Gastrocnemius medialis (tissue), 4 donors: Measurements from ENCODE around the gene MED9.

Experiments
- POLR2A ChIP-seq, 2 donors: fragments of 450-650 bp; IDR thresholded peaks; one replicate each; pipeline ENCODE4 v1.6.1; 2017; ENCODE audit warnings: antibody characterized with exemption in 2 of 2, mild to moderate bottlenecking in 2 of 2, moderate library complexity in 2 of 2
- TF ChIP-seq, protein P1 (sequence below), 5 experiments: fragments of 450-650 bp in 3 of 5; fragments of 200-600 bp in 2 of 5; sonication (generic) in 2 of 5; IDR thresholded peaks in 4 of 5; conservative IDR thresholded peaks in 1 of 5; 1 replicate in 4 of 5; 2 replicates in 1 of 5; pipeline ENCODE4 v1.5.1; 2016 to 2019; ENCODE audit warnings: antibody characterized with exemption in 5 of 5, mild to moderate bottlenecking in 3 of 5, moderate library complexity in 3 of 5

DNA sequence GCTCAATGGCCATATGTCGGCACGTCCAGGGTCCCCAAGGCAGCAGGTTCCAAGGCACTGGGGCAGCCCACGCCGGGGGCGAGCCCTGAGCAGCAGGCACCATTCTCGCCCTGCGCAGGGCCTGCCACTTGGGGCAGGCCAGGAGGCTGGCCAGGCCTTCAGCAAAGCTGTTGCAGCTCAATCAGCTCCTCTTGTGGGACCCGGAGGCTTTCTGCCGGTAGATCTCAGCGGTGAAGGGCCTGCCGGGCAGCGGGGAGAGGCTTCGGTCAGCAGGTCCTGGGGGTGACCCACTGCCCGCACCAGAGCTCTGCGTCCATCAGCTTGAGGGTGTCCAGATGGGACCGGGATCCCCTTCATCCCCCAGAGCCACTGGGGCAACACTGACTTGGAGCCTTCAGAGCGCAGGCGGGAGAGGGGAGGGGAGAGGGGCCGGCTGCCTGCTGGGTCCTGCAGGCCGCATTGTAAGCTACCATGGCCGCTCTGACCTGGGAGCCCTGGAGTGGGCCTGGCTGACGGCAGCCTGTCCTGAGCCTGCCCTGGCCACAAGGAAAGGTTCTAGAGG is 28.9 kb downstream of the MED9 start:
- no peak for TF ChIP-seq POLR2A (IDR thresholded peaks at IDR 0.05)
- TF ChIP-seq, protein P1, sequence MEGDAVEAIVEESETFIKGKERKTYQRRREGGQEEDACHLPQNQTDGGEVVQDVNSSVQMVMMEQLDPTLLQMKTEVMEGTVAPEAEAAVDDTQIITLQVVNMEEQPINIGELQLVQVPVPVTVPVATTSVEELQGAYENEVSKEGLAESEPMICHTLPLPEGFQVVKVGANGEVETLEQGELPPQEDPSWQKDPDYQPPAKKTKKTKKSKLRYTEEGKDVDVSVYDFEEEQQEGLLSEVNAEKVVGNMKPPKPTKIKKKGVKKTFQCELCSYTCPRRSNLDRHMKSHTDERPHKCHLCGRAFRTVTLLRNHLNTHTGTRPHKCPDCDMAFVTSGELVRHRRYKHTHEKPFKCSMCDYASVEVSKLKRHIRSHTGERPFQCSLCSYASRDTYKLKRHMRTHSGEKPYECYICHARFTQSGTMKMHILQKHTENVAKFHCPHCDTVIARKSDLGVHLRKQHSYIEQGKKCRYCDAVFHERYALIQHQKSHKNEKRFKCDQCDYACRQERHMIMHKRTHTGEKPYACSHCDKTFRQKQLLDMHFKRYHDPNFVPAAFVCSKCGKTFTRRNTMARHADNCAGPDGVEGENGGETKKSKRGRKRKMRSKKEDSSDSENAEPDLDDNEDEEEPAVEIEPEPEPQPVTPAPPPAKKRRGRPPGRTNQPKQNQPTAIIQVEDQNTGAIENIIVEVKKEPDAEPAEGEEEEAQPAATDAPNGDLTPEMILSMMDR (IDR thresholded peaks at IDR 0.05 in 4 of 5, conservative IDR thresholded peaks at IDR 0.05 in 1 of 5), result no peak
